H9 (cell line): ENCODE data around the gene POU5F1. TPM values are rescaled to one million over a fixed set of nuclear protein-coding genes. Genes with fewer than 3 reads are reported as not detected.

Experiments used
- DNase-seq: peaks from one replicate; pipeline ENCODE4 v3.0.0-alpha.2; 2017
- H2AFZ ChIP-seq: one replicate; pipeline ENCODE4 v1.6.1; 2013; ENCODE audit warnings: mild to moderate bottlenecking, low read length, control low read depth, moderate library complexity
- H2AK5ac ChIP-seq: 2 replicates; pipeline ENCODE4 v1.6.1; 2013; ENCODE audit warnings: low read length, control low read depth, mixed read lengths; ENCODE audit not compliant: insufficient read length
- H2BK120ac ChIP-seq: one replicate; pipeline ENCODE4 v1.6.1; 2013; ENCODE audit warnings: low read depth, mild to moderate bottlenecking, low read length, control low read depth, inconsistent platforms; ENCODE audit not compliant: poor library complexity, severe bottlenecking
- H2BK12ac ChIP-seq: 2 replicates; pipeline ENCODE4 v1.6.1; 2013; ENCODE audit warnings: low read length, control low read depth, mixed read lengths, low read depth; ENCODE audit not compliant: insufficient read length
- H2BK15ac ChIP-seq: 2 replicates; pipeline ENCODE4 v1.6.1; 2013; ENCODE audit warnings: low read depth, low read length, control low read depth
- H2BK20ac ChIP-seq: one replicate; pipeline ENCODE4 v1.6.1; 2013; ENCODE audit warnings: low read depth, mild to moderate bottlenecking, low read length, control low read depth, inconsistent platforms; ENCODE audit not compliant: poor library complexity, severe bottlenecking
- H2BK5ac ChIP-seq: 2 replicates; pipeline ENCODE4 v1.6.1; 2013; ENCODE audit warnings: low read length, control low read depth, mixed read lengths; ENCODE audit not compliant: insufficient read length
- H3K14ac ChIP-seq: 2 replicates; pipeline ENCODE4 v1.6.1; 2013; ENCODE audit warnings: low read length, control low read depth; ENCODE audit not compliant: insufficient read depth
- H3K18ac ChIP-seq: 2 replicates; pipeline ENCODE4 v1.6.1; 2013; ENCODE audit warnings: low read depth, mild to moderate bottlenecking, mixed read lengths, low read length, control low read depth; ENCODE audit not compliant: insufficient read length
- H3K23ac ChIP-seq: 2 replicates; pipeline ENCODE4 v1.6.1; 2013; ENCODE audit warnings: low read length, control low read depth, mixed read lengths, low read depth; ENCODE audit not compliant: insufficient read length
- H3K23me2 ChIP-seq: 2 replicates; pipeline ENCODE4 v1.6.1; 2013; ENCODE audit warnings: low read depth, mild to moderate bottlenecking, mixed read lengths, low read length, control low read depth; ENCODE audit not compliant: insufficient read length, poor library complexity, severe bottlenecking
- H3K27ac ChIP-seq: 2 replicates; pipeline ENCODE4 v1.5.1; 2013; ENCODE audit warnings: low read length, control low read depth, mixed read lengths, low read depth; ENCODE audit not compliant: insufficient read length
- H3K27me3 ChIP-seq: 2 replicates; pipeline ENCODE4 v1.6.1; 2013; ENCODE audit warnings: low read length, control low read depth, inconsistent platforms; ENCODE audit not compliant: insufficient read depth
- H3K4ac ChIP-seq: 2 replicates; pipeline ENCODE4 v1.6.1; 2013; ENCODE audit warnings: low read depth, mild to moderate bottlenecking, control low read depth, inconsistent platforms, low read length, moderate library complexity
- H3K4me1 ChIP-seq: 2 replicates; pipeline ENCODE4 v1.6.1; 2013; ENCODE audit warnings: low read length, control low read depth, inconsistent platforms; ENCODE audit not compliant: insufficient read depth
- H3K4me2 ChIP-seq: 2 replicates; pipeline ENCODE4 v1.6.1; 2013; ENCODE audit warnings: low read length, control low read depth, mixed read lengths; ENCODE audit not compliant: insufficient read length, insufficient read depth
- H3K56ac ChIP-seq: 2 replicates; pipeline ENCODE4 v1.6.1; 2013; ENCODE audit warnings: low read depth, mild to moderate bottlenecking, mixed read lengths, low read length, control low read depth; ENCODE audit not compliant: insufficient read length
- H3K79me1 ChIP-seq: 2 replicates; pipeline ENCODE4 v1.6.1; 2013; ENCODE audit warnings: low read depth, mild to moderate bottlenecking, moderate library complexity, low read length, control low read depth, inconsistent platforms; ENCODE audit not compliant: insufficient read depth, poor library complexity, severe bottlenecking
- H3K79me2 ChIP-seq: 2 replicates; pipeline ENCODE4 v1.6.1; 2013; ENCODE audit warnings: low read length, control low read depth, inconsistent platforms; ENCODE audit not compliant: insufficient read depth
- H3K9ac ChIP-seq: 2 replicates; pipeline ENCODE4 v1.6.1; 2013; ENCODE audit warnings: low read length, control low read depth, mixed read lengths; ENCODE audit not compliant: insufficient read length; ENCODE audit errors: extremely low read depth
- H3K9me3 ChIP-seq: one replicate; pipeline ENCODE4 v1.6.1; 2013; ENCODE audit warnings: low read depth, low read length, inconsistent platforms; ENCODE audit not compliant: control insufficient read depth
- H3T11ph ChIP-seq: one replicate; pipeline ENCODE4 v1.6.1; 2013; ENCODE audit warnings: mild to moderate bottlenecking, low read length, control low read depth, inconsistent platforms
- H4K20me1 ChIP-seq: one replicate; pipeline ENCODE4 v1.6.1; 2013; ENCODE audit not compliant: control insufficient read depth, insufficient read length, insufficient read depth
- H4K5ac ChIP-seq: 2 replicates; pipeline ENCODE4 v1.6.1; 2013; ENCODE audit warnings: low read depth, mild to moderate bottlenecking, mixed read lengths, low read length, control low read depth; ENCODE audit not compliant: insufficient read length
- H4K8ac ChIP-seq: replicated peaks from 2 replicates; pipeline ENCODE4 v1.6.1; 2013; ENCODE audit warnings: low read length, control low read depth, mixed read lengths, low read depth; ENCODE audit not compliant: insufficient read length
- H4K91ac ChIP-seq: 2 replicates; pipeline ENCODE4 v1.6.1; 2013; ENCODE audit warnings: low read depth, mild to moderate bottlenecking, moderate library complexity, mixed read lengths, low read length, control low read depth; ENCODE audit not compliant: insufficient read length
- H3K27ac Mint-ChIP-seq, 3 experiments: 2 replicates in 2 of 3; 3 replicates in 1 of 3; pipeline ENCODE4 v1.8.0; 2020 to 2021; ENCODE audit warnings: mixed read lengths in 3 of 3, mild to moderate bottlenecking in 1 of 3, moderate library complexity in 1 of 3
- H3K27me3 Mint-ChIP-seq: 2 replicates; pipeline ENCODE4 v1.8.0; 2021; ENCODE audit warnings: low read depth, mild to moderate bottlenecking, moderate library complexity, mixed read lengths
- H3K36me3 Mint-ChIP-seq, 3 experiments: 2 replicates in 2 of 3; 3 replicates in 1 of 3; pipeline ENCODE4 v1.8.0; 2020 to 2021; ENCODE audit warnings: low read depth in 3 of 3, mixed read lengths in 3 of 3; ENCODE audit not compliant: insufficient read depth in 1 of 3
- H3K4me1 Mint-ChIP-seq, 2 experiments: 2 replicates each; pipeline ENCODE4 v1.8.0; 2020; ENCODE audit warnings: mixed read lengths in 2 of 2
- H3K4me3 Mint-ChIP-seq, 2 experiments: 2 replicates in 1 of 2; 3 replicates in 1 of 2; pipeline ENCODE4 v1.8.0; 2020 to 2021; ENCODE audit warnings: mild to moderate bottlenecking in 2 of 2, mixed read lengths in 2 of 2, moderate library complexity in 1 of 2
- H3K9me3 Mint-ChIP-seq, 2 experiments: 2 replicates in 1 of 2; 3 replicates in 1 of 2; pipeline ENCODE4 v1.8.0; 2020; ENCODE audit warnings: mild to moderate bottlenecking in 2 of 2, mixed read lengths in 2 of 2, moderate library complexity in 1 of 2
- WGBS: extraction: QIAGEN DNeasy Blood & Tissue Kit; methylation state at CpG from one replicate; pipeline ENCODE4 v1.1.7; 2013; ENCODE audit warnings: missing lambda C conversion rate, low lambda C conversion rate, mixed read lengths; ENCODE audit not compliant: insufficient read length; ENCODE audit errors: extremely low coverage; 5-methylcytosine and 5-hydroxymethylcytosine counted together
- total RNA-seq: library from RNA; stranded (reverse); gene quantifications from 2 replicates; pipeline ENCODE4 v1.2.1, GENCODE V29; 2021
- TF ChIP-seq, protein P1 (sequence below): fragments of 200-600 bp; sonication (generic); conservative IDR thresholded peaks from 3 replicates; pipeline ENCODE4 v1.8.0; 2021; ENCODE audit warnings: antibody characterized with exemption, mild to moderate bottlenecking

Gene POU5F1
- total RNA-seq, 1 experiment from 2014 or later: 2,134 TPM

DNA sequence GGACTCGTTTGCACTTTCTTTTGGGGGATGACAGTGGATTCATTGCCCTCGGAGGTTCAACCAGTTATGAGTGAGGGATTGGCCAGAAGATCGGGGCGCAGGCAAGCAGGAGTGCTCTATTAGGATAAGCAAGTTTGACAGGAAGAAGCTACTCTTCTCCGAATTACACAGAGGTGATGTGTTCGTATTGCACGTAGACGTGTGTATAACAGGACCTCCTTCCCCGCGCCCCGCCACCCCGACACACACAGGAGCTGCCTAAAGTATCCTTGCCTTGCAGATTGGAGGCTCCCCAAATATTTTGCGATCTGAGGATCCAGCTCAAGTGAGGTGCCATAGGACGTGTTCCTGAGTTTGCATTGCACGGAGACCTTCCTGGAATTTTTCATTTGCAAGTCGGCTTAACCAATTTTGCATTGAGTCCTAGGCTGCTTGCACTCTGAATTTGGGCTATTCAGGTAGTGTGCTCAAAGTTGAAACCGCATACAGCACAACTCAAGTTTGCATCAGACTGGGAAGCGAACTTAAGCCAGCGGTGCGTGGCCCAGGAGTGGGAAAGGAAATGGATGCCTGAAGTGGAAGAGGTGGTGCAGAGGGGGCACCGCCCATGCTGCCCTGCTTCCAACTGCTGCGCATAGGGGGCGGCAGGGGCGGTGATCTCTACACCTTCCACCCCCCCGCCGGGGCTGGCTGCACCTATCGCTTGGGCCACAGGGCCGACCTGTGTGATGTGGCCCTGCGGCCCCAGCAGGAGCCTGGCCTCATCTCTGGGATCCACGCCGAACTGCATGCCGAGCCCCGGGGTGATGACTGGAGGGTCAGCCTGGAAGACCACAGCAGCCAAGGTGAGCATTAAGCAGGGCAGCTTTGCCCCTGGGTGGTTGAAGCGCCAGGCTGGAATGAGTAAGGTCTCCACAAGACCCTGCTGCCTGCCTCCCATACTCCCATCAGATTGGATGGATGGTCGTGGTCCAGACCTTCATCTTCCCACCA lies 11.3 kb downstream of the POU5F1 start:
- peak; percentile 78 for DNase-seq
- no peaks in the 10 kb centered on the region for H3K79me2 ChIP-seq
- WGBS: no CpG with 5 or more reads among the region's 35 CpGs
- TF ChIP-seq, protein P1, sequence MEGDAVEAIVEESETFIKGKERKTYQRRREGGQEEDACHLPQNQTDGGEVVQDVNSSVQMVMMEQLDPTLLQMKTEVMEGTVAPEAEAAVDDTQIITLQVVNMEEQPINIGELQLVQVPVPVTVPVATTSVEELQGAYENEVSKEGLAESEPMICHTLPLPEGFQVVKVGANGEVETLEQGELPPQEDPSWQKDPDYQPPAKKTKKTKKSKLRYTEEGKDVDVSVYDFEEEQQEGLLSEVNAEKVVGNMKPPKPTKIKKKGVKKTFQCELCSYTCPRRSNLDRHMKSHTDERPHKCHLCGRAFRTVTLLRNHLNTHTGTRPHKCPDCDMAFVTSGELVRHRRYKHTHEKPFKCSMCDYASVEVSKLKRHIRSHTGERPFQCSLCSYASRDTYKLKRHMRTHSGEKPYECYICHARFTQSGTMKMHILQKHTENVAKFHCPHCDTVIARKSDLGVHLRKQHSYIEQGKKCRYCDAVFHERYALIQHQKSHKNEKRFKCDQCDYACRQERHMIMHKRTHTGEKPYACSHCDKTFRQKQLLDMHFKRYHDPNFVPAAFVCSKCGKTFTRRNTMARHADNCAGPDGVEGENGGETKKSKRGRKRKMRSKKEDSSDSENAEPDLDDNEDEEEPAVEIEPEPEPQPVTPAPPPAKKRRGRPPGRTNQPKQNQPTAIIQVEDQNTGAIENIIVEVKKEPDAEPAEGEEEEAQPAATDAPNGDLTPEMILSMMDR: peak; percentile 54
- H3K4ac ChIP-seq: no peak overlapping the region
- H3K14ac ChIP-seq: no peak overlapping the region
- no peak overlapping the region for H3T11ph ChIP-seq
- H4K91ac ChIP-seq: no peak overlapping the region
- H3K4me1 ChIP-seq: peaks cover 11% of the 10 kb centered on the region; the same call in 1 of the 2 replicates
- Mint-ChIP-seq H3K27me3 (peaks cover 2% of the 10 kb centered on the region; the same call in 1 of the 2 replicates), H3K4me1 (peaks cover 35 to 47% of the 10 kb centered on the region in 2 experiments), H3K27ac (peak overlapping the region in 2 of 3 experiments; percentile 41 to 94; a peak in 4 of 7 replicates), H3K36me3 (peaks cover 28 to 59% (median 54%) of the 10 kb centered on the region in 3 experiments; a peak in 6 of 7 replicates), H3K9me3 (no peaks in the 10 kb centered on the region), H3K4me3 (peak overlapping the region; percentile 92)
- H3K27ac ChIP-seq: no peak overlapping the region
- no peak overlapping the region for H3K18ac ChIP-seq
- H3K23me2 ChIP-seq: peaks cover 14% of the 10 kb centered on the region
- peak overlapping the region; percentile 93 for H3K4me2 ChIP-seq
- no peak overlapping the region for H2AK5ac ChIP-seq
- H3K56ac ChIP-seq: no peak overlapping the region
- peak overlapping the region; percentile 2 for H3K9ac ChIP-seq
- no peak overlapping the region for H3K23ac ChIP-seq
- no peak overlapping the region for H4K8ac ChIP-seq
- H3K79me1 ChIP-seq: no peaks in the 10 kb centered on the region
- no peak overlapping the region for H4K5ac ChIP-seq
- no peaks in the 10 kb centered on the region for H3K9me3 ChIP-seq
- H2BK15ac ChIP-seq: no peak overlapping the region
- no peak overlapping the region for H2AFZ ChIP-seq
- H3K27me3 ChIP-seq: no peaks in the 10 kb centered on the region
- H2BK12ac ChIP-seq: no peak overlapping the region
- H4K20me1 ChIP-seq: no peaks in the 10 kb centered on the region
- H2BK5ac ChIP-seq: no peak overlapping the region
- H2BK120ac ChIP-seq: no peak overlapping the region
- H2BK20ac ChIP-seq: no peak overlapping the region
